Measurements from ENCODE around the gene CLDN24.

GRCh38 chr4:183347146-183347545 is 24.9 kb upstream of the CLDN24 start:
- TF ChIP-seq CTCF (IDR thresholded peaks at IDR 0.05; ENCODE audit: low read depth, low read length) (no peak), POLR2A (IDR thresholded peaks at IDR 0.05; ENCODE audit: extremely low read depth, insufficient read length) (no peak), MAX (IDR thresholded peaks at IDR 0.05; ENCODE audit: low read depth, low read length) (no peak), MYC (IDR thresholded peaks at IDR 0.05; ENCODE audit: low read depth, low read length) (no peak)
